ENCODE measurements around the gene CFAP221. TPM values are rescaled to one million over a fixed set of nuclear protein-coding genes. Genes with fewer than 3 reads are reported as not detected.
"Not testable (repeated sequence)": the region's sequence is repeated elsewhere in the genome, so short reads cannot be mapped to it uniquely, and the experiment has no call there.

Gene CFAP221
- polyA plus RNA-seq, 1 experiment = 0.12 TPM

DNA sequence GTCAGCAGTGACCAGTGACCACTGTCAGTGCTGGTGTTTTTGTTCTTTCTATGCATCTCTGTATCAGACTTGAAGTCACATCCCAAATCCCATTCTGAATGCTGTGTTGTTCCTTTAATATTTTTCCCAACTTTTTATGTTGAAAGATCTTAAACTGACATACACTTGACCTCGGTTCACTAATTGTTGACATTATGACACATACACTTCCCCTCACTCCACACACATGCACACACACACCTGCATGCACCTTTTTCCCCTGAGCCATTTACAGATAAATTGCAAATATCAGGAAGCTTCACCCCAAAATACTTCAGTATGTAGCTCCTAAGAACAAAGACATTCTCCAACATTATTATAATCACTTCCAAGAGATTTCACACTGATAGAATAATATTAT lies 62.4 kb downstream of the CFAP221 start:
- Histone ChIP-seq H3K36me3 (ENCODE audit: control insufficient read depth, insufficient read depth, low read length) (no peaks in the 10 kb centered on the region), H3K27me3 (ENCODE audit: control insufficient read depth, insufficient read depth, low read length) (no peaks in the 10 kb centered on the region), H3K4me3 (ENCODE audit: low read depth, low read length) (no peak overlapping the region)
- CTCF ChIA-PET = no interaction called here
- no peak for DNase-seq (ENCODE audit: low read depth)
- POLR2A ChIA-PET = no interaction called here
- TF ChIP-seq CTCF (IDR thresholded peaks at IDR 0.05; ENCODE audit: insufficient read depth, low read depth, low read length) = no peak

- Histone ChIP-seq H3K4me3 (ENCODE audit: low read depth, low read length) (no peak overlapping the region), H3K27me3 (ENCODE audit: control insufficient read depth, insufficient read depth, low read length) (no peaks in the 10 kb centered on the region), H3K36me3 (ENCODE audit: control insufficient read depth, insufficient read depth, low read length) (no peaks in the 10 kb centered on the region)
- POLR2A ChIA-PET = no interaction called here
- CTCF ChIA-PET = no interaction called here
- TF ChIP-seq CTCF (IDR thresholded peaks at IDR 0.05; ENCODE audit: insufficient read depth, low read depth, low read length) = no peak
- no peak for DNase-seq (ENCODE audit: low read depth)
Observed at GRCh38 chr2:119608553-119608952, 64.3 kb downstream of the CFAP221 start.

GRCh38 chr2:119609337-119609736 lies 65.1 kb downstream of the CFAP221 start:
- POLR2A ChIA-PET = no interaction called here
- Histone ChIP-seq H3K4me3 (ENCODE audit: low read depth, low read length) (no peak overlapping the region), H3K36me3 (ENCODE audit: control insufficient read depth, insufficient read depth, low read length) (no peaks in the 10 kb centered on the region), H3K27me3 (ENCODE audit: control insufficient read depth, insufficient read depth, low read length) (no peaks in the 10 kb centered on the region)
- DNase-seq (ENCODE audit: low read depth) = no peak
- TF ChIP-seq CTCF (IDR thresholded peaks at IDR 0.05; ENCODE audit: insufficient read depth, low read depth, low read length) = no peak
- CTCF ChIA-PET = no interaction called here

DNA sequence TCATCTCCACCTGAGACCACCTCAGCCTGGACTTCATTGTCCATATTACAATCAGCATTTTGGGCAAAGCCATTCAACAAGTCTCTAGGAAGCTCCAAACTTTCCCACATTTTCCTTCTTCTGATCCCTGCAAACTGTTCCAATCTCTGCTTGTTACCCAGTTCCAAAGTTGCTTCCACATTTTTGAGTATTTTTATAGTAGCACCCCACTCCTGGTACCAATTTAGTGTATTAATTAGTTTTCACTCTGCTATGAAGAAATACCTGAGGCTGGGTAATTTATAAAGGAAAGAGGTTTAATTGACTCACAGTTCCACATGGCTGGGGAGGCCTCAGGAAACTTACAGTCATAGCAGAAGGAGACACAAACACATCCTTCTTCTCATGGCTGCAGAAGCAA lies 69.9 kb downstream of the CFAP221 start:
- POLR2A ChIA-PET; H3K4me3 ChIP-seq (ENCODE audit: low read depth, low read length); DNase-seq (ENCODE audit: low read depth); H3K27me3 ChIP-seq (ENCODE audit: control insufficient read depth, insufficient read depth, low read length); H3K36me3 ChIP-seq (ENCODE audit: control insufficient read depth, insufficient read depth, low read length); CTCF ChIA-PET: not testable (repeated sequence)

DNA sequence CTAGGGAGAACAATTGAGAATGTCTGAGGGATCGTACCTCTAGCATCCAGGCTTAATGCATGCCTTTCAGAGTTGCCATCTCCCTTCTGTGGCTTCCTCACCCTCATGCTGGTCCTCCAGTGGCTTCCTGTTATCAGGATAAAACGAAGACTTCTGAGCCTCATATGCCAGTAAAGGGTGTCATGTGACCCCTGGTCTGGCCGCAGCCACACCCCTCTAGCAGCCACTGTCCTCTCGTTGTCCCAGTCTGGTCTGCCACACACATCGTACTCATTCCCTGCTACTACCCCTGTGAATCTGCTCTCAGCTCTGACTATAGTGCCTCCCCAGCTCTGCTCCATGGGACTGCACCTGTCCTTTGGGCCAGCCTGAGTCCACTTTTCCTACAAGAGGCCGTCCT lies 72.2 kb downstream of the CFAP221 start:
- DNase-seq (ENCODE audit: low read depth) = no peak
- CTCF ChIA-PET = no interaction called here
- Histone ChIP-seq H3K27me3 (ENCODE audit: control insufficient read depth, insufficient read depth, low read length) (peaks cover 2% of the 10 kb centered on the region; the same call in 1 of the 2 replicates), H3K36me3 (ENCODE audit: control insufficient read depth, insufficient read depth, low read length) (no peaks in the 10 kb centered on the region), H3K4me3 (ENCODE audit: low read depth, low read length) (no peak overlapping the region)
- POLR2A ChIA-PET = no interaction called here
- TF ChIP-seq CTCF (IDR thresholded peaks at IDR 0.05; ENCODE audit: insufficient read depth, low read depth, low read length) = no peak

GRCh38 chr2:119617455-119617854 lies 73.2 kb downstream of the CFAP221 start:
- H3K27me3 ChIP-seq (ENCODE audit: control insufficient read depth, insufficient read depth, low read length) = peaks cover 2% of the 10 kb centered on the region; the same call in 1 of the 2 replicates

DNA sequence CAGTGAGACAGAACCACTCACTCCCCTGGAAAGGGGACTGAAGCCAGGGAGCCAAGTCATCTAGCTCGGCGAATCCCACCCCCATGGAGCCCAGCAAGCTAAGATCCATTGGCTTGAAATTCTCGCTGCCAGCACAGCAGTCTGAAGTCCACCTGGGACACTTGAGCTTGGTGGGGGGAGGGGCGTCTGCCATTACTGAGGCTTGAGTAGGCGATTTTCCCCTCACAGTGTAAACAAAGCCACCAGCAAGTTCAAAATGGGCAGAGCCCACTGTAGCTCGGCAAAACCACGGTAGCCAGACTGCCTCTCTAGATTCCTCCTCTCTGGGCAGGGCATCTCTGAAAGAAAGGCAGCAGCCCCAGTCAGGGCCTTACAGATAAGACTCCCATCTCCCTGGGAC lies 74.5 kb downstream of the CFAP221 start:
- CTCF ChIA-PET = interaction anchor here (1.2 kb wide), 1 partner anchor 24 kb away, joined by 3 read pairs; no protein-coding TSS in a partner anchor
- H3K4me3 ChIP-seq (ENCODE audit: low read depth, low read length); H3K27me3 ChIP-seq (ENCODE audit: control insufficient read depth, insufficient read depth, low read length); DNase-seq (ENCODE audit: low read depth); H3K36me3 ChIP-seq (ENCODE audit: control insufficient read depth, insufficient read depth, low read length); POLR2A ChIA-PET: not testable (repeated sequence)

More at GRCh38 chr2:119617455-119617854, 73.2 kb downstream of the CFAP221 start:
- CTCF ChIA-PET = interaction anchor here (0.9 kb wide), 1 partner anchor 24 kb away, joined by 3 read pairs; no protein-coding TSS in a partner anchor
- POLR2A ChIA-PET = no interaction called here
- no peak for TF ChIP-seq CTCF (IDR thresholded peaks at IDR 0.05; ENCODE audit: insufficient read depth, low read depth, low read length)
- H3K36me3 ChIP-seq (ENCODE audit: control insufficient read depth, insufficient read depth, low read length) = no peaks in the 10 kb centered on the region
- H3K4me3 ChIP-seq (ENCODE audit: low read depth, low read length) = no peak overlapping the region
- no peak for DNase-seq (ENCODE audit: low read depth)

All from BJ (cell line).